Stimulated activated CD4-positive, alpha-beta T cell treated with anti-CD3 and anti-CD28 coated beads, Interleukin-4, amount 100 ng/mL, for 24 hours (primary cell): ENCODE measurements around the gene RUNX1.

Experiments used
- DNase-seq: peaks from one replicate; pipeline ENCODE4 v3.0.0-alpha.2; 2020

RUNX1 gene

DNA sequence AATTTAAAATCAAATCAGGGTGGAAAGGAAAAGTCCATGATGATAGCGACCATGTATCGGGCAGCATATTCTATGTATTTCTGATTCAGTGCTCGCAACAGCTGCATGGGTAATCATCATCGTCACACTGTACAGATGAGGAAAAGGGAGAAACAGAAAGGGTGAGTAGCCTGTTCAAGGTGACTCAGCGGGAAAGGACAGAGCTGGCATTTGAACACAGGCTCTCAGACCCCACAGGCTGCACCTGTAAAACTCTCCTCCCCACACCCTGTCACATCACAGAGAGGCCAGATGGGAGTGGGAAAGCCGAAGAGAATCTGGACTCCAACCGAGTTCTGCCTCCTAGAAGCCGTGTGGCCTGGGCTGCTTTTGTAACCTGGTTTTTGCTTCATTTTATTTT, 14.0 kb downstream of the RUNX1 start:
- DNase-seq: no peak

DNA sequence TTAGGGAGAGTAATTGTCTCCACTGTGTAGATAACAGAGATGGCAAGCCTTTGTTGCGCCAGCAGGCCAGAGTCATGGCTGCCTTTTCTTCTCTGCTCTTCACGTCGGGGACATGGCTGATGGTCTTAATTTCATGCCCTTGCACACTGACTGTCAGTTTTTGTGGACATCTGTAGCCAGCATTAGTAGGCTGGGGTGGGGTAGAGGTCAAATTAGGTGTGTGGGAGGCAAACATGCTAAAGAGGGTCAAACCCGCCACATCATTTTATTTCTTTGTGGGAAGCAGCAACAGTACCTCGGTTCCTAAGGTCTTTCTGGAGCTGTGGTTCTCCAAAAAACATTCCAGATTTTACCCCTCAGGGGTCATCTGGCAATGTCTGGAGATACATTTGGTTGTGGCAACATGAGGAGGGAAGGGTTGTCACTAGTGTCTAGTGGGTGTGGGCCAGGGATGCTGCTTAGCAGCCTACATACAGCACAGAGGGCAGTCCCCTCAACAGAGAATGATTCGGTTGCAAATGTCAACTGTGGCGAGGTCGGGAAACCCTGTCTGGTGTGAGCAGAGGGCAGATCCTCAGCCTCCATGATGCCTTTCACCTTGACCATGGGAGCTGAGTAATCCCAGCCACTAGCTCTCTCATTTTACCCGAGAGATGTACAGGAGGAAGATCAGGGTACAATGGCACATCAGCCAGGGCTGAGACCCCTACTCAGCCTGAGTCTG, 14.7 kb downstream of the RUNX1 start:
- DNase-seq: no peak

DNA sequence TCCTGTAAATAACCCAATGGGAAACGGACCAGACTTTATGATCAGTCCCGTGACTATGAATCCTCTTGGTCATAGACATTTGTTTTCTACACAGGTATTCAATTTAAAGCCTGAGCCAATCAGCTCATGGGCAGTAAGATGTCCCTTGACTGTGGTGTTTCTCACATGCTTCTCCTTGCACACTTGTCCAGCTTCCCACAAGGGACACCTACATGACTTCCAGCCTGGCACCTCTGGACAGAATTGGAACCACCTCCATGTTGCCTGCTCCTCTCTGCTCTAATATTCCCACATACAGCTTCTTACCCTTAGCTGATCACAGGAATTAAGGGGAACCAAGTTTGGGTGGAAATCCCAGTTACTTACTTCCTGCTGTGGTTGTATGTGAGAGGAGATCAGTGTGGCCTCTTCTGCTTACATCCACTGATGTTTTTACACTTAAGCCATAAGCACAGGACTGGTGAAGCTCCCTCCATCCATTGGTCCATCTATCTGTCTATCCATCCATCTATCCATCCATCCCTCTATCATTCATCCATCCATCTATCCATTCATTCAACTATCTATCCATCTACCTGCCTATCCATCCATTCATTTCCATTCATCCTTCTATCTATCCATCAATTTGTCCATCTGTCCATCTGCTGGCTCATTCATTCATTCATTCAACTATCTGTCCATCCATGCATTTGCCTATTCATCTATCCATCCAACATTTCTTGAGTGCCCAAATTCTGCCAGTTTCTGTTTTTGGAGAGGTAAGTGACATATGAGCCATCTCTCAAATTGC, 16.4 kb downstream of the RUNX1 start:
- DNase-seq: no peak

DNA sequence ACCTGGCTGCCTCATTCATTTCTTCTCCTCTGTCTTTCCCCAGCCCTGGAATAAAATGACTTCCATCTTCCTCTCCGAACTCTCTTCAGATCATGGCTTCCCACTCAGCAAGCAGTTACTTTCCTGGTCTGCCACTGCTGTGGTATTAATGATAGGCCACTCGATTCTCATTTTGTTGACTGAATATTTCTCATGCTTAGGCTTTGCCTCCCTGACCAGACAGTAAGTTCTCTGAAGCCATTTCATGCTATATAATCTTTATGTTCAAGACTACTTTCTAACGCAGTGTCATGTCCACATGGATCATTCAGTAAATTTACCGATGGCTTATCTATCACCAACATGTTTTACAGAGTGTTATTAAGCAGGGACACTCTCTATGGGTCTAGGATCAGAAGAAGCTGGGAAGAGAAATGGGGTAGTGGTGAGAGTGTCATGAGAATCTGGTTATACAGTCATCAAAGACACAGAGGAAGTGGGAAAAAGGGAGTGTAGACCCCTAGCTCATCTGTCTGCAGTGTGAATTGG, 20.6 kb downstream of the RUNX1 start:
- DNase-seq: no peak

DNA sequence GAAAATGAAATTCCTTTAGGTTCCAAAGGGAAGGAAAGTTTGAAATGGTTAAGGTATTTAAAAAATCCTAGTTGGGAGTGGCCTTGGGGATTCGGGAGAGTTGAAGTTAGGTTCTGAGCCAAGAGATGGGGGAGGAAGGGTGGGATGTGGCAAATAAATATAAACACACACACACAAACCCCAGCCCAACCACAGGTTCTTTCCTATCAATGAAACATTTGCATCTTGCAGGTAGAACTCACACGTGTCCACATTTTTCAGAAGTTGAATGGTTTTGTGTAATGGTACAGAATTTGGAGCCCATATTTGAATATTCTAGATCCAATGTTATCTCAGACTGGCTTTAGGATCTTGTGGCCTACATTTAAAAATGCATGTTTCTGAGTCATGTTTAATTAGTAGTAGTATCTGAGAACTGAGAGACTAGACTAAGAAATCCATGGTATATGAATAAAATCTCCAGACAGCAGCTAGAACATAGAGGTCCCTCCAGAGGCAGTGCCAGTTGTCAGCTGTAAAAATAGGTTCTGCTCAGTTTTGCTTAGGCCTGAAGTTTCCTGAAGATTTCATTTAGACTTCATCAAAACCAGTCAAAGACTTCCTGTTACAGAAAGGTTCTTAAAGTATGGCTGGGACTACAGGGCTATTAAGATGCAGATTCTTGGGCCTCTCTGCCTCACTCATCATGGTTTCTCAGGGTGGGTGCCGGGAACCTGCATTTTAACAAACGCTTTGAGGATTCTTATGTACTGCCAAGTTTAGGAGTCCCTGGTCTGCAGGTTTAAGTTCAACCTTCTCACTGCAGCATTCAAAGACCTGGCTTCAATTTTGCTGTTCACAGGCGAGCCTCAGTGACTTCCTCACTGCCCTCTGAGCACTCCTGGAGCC, 21.3 kb downstream of the RUNX1 start:
- no peak for DNase-seq

DNA sequence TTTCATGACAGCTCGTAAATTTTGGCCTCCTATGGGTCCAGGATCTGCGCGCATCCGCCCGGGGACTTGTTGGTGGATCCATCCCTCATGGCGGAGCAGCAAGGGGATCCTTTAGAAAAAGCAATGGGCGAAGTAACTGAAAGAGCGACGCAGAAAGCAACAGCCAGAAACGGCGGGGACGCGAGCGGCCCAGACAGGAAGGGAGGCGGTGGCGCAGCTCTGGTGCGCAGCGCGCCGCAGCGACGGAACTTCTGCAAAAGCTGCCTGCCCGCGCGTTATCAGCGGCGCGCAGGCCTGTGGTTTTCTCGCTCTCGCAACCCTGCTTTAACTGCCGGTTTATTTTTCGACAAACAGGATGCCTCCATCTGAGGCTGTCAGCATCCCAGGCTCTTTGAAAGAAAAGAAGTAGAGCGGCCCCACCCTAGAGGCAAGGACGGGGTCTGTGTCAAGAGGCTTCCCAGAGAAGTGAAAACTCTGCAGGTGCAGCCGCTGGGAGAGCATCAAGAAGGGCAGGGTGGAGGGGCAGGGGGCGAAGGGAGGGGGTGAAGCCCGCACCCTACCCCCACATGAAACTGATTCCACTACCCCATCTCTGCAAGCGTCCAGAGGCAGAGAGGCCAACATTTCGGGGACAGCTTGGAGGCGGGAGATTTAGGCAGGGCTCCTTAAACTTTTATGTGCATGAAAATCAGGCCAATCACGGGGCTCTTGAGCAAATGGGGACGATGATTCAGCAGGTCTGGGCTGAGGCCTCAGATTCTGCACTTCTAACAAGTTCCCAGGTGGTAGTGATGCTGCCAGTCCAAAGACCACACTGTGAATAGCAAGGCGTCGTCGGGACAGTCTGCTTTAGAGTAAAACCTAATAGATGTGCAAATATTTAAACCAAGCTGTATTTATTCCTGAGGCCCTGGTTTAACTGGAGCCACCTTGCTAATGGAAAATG, 22.2 kb downstream of the RUNX1 start:
- DNase-seq: peak; percentile 78

DNA sequence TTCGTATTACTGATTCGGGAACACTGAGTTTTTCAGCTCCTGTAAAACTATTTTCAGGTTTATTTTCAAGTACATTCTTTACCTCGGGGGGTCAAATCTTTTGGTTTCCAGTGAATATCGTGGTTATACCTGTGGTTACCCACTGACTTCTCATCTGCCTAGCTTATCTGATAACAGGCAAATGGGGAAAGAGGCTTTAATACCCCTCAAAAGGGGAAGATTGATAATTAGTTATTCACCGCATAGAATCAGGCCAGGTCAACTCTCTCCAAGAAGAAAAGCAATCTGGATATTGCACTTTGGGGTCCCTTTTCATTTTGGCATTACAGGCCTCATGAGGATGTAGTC, 23.0 kb downstream of the RUNX1 start:
- no peak for DNase-seq

DNA sequence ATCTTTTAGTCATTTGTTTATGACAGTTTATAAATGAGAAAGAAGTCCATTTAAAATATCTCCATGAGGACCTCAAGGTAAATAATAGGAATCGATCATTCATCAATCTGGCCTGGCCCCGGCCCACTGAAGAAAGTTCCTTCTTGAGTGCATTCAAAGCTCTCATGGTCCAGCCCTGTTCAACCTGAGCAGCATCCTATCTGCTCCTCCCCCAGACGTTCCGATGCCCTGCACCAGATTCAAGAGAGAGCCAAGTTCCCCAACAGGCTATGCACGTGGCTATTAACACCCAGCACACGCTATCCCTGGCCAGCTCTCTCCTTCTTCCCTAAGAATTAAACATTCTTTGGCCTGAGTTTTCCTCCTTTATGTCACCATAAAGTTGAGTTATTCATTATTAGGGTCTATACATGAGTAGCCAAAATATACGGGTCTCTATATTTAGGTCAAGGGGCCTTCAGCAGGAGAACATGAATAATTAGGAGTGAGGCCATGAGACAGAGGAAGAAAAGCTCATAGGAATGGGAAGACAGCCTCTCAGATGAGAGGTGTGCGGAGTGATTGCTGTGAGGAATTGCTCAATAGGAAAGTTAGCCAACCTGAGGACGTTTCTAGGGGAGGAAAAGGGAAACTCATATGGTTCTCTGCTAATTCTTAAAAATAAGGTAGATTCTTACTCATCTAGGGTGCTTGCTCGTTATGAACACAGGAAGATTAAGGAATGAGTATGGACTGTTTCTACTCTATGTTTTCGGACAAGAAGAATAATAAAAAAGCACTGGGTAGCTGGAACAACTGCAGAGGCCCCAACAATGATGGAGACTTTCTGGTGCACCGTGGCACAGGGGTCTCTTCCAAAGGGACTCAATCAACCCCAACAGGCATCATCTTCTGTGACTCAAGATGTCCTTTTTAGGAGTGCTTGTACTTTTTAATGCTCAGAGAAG, 23.6 kb downstream of the RUNX1 start:
- no peak for DNase-seq

DNA sequence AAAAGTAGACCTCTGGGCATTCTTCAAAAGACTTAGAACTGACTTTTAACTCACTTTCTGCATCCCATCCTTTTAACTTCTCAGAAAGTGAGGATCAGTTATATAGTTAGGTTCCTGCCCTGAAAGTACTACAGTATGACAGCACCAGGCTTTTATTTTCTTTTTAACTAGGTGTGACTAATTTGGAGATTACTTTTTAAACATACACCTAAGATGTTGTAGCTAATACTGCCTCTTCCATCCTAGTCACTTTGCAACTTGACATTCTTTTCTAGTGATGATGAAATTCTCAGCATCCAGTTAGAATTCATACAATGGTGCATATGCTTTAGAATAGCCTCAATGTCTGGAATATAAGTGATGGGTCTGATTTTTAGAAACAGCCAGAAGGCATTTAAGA, 24.6 kb downstream of the RUNX1 start:
- DNase-seq: no peak

DNA sequence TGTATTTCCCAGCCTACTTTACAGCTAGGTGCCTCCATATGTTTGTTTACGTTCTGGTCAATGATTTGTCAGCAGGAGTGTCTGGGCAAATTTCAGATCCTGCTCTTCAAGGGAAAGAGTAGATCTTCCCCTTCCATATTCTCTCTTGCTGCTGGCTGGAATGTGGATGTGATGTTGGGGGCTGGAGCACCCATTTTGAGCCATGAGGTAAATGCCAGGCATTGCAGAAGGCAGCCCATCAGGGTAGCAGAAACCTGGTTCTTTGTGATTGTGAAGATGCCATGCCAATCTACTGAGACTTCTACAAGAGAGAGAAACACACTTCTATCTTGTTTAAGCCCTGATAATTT, 25.1 kb downstream of the RUNX1 start:
- no peak for DNase-seq

DNA sequence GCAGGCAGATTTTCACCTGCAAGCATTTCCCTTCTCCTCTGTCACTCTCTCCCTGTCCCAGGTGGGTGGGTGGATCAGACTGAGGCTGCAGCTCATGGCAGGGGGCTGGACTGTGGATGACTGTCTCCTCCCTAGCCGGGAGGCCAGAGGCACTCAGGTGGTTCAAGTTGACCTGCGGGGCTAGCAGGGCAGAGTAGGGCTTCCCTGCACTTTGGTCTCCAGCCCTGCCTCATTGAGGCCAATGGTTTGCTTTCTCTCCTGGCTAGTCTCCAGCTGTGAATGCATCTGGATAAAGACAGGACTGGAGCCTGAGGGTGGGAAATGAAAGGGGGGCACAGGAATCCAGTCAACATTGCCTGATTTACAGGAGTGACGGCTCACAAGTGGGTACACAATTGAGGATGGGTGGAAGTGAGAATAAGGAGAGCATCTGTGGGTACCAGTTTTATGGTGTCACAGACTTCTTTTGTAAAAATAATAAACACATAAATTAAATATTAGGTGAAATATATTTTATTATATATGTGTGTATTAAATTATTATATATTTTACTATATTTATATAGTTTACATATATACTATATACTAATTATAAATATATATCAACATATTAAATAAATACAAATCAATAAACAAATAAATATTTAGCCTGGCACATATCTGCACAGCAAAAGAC, 25.6 kb downstream of the RUNX1 start:
- DNase-seq: no peak

DNA sequence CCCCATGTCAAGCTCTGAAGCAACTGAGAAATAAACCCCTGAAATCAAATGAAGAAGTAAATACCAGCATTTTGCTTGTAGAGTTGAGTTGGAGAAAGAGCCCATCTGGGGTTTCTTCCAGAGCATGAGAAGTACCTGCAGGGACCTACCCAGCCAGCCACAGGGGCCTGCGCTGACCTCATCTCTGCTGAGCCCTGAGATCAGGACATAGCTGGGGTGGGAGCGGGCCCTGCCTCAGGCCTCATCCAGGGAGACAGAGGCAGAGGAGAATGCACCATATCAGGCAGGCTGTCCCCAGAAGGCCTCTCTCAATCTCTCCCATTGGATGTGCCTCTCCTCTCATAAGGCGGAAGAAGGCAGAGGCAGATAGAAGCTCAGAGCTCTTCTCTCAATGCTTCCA, 27.6 kb downstream of the RUNX1 start:
- no peak for DNase-seq

DNA sequence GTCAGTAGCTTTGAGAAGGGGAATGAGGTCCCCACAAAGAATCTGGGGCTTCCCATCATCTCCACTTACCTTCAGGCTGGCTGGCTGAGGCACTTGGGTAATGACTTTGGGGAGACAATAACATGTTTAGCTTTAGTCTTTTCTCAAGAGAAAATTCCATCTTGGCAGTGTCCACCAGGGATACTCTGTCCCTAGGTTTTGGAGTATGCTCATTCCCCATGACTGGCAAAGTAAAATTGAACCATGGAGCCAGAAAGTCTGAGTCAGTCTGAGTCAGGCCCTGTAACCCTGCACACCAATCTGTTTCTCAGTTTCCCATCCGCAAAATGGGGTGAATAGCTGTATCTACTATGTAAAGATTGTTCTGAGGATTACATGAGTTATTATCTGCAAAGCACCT, 28.2 kb downstream of the RUNX1 start:
- no peak for DNase-seq

DNA sequence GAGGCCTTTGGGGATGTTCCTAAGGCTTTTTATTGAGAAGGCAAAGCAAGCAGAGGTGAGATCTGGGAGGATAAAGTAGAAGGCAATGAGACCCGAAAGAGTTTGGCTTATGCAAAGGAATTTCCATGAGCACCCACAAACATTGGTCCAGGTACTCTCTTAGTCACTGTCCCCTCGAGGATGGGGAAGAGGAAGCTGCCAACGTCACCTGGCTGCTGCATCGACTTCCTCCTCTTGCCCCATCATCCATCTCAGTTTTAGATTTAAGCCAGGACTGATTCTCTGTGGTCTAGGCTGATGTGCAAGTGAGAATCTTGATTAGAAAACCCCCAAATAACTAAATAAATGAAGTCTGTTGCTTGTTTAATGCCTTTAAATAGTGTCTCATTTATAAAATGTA, 28.7 kb downstream of the RUNX1 start:
- DNase-seq: no peak

DNA sequence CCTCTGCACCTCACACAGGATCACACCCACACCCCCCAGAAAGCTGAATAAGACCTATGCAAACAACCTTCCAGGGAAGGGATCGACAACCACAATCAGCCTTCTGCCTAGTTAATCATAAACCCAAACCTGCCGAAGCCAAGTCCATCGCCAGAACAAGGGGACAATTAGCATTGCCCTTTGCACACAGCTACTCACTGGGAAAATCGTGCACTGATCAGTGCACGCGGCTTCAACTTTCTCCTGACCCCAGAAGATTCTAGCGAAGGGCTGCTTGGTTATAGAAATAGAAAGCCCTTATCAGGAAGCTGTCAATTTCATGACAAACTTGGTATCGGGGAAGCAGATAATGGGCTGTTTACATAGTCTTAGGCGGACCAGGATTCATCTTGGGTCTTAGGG, 29.5 kb downstream of the RUNX1 start:
- DNase-seq: no peak

DNA sequence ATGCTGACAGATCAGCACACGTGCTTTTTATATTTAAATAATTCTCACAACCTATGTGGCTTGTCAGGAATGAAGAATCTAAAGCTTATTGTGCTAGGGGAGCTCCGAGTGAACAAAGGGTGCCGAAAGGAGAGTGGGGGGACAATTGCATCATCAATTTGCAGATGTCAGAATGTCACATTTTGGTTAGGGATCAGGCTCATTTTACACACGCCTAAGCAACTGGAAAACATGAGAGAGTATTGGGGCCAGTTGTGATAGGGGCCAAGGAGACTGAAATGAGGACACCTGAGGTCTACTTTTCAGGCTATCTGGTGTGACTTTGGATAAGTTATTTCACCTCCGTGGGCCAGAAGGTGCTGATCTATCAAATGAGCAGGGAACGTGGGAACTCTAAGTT, 31.8 kb downstream of the RUNX1 start:
- no peak for DNase-seq

DNA sequence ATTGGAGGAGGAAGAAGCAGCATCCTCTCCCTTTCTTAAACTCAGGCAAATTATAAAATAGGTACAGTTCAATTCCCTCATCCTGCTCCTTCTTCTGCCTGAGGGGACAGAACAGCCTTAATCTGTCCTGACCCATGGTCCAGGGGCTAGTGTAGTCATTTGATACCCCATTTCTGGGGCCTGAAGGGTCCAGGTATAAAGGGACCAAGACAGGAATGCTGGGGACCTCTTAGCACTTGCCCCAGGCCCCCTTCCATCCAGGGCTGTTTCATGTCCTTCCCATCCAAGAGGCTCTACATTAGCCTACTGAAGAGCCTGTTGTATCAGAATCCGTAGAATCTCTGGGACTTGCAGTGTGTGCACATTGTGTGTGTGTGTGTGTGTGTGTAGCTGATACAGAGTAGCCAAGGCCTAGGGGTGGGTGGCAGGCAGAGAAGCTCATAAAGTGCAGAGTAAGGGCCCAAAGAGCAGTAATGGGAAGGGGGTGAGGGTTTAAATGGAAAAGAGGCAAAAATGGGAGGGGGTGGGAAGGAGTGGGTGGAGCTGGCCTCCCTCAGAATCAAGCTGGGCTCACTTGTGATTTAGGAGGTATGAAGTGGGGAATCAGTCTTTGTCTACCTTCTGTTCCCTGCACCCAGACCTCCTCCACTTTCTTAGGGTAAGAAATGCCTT, 32.4 kb downstream of the RUNX1 start:
- DNase-seq: no peak

DNA sequence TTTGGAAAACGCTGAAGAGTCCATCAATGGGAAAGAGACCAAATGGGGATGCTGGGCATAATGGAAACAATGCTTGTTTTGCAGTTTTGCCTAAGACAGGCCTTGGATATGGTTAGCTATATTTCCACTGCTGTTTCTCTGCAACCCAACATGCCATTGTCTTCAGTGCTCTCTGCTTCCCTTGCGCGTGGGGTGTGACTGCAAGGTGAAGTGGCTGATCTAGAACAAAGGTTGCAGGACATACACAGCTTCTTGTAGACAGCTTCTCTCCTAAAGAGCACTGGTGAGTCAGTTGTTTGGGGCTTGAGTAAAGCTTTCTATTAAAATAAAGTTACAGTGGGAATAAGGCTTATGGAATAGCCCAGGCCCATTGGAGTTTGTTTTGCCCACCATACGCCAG, 33.0 kb downstream of the RUNX1 start:
- no peak for DNase-seq

DNA sequence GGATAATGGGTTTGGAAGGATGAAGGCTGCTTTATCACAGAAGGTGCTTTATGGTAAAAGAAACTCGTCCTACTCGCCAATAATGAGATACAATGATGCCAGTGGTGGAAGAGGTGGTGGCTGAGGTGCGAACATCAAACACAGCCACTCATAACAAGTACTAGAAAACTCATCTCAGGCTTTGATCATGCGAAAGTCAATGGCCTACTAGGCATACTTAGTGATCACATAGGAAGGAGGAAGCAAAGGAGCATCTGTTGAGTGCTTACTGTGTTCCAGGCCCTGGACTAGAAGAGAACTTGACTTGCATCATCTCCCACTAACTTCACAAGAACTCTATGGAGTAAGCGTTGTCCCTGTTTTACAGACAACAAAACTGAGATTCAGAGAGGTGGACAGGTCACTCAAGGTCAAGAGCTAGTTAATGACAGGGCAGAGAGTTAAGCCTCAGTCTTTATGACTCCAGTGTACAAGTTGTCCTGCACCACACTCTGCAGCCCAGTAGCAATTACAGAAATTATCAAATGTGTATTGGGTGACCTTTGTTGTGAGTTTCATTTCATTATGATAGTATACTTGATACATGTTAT, 33.6 kb downstream of the RUNX1 start:
- DNase-seq: peak; percentile 62
